ENCODE measurements around the gene ELOF1.

Gene ELOF1

GRCh38 chr19:11540645-11541044 lies 18.4 kb downstream of the ELOF1 start:
- Histone ChIP-seq H3K4me3 (peak overlapping the region; percentile 82), H3K27ac (peak overlapping the region; percentile 97 to 98)
- no peak for TF ChIP-seq CTCF (IDR thresholded peaks at IDR 0.05)
- DNase-seq (ENCODE audit: low spot score), result no peak

GRCh38 chr19:11539495-11540365 lies 19.3 kb downstream of the ELOF1 start:
- no peak for DNase-seq (ENCODE audit: low spot score)
- peak overlapping the region; percentile 97 to 98 for H3K27ac ChIP-seq
- no peak for TF ChIP-seq CTCF (IDR thresholded peaks at IDR 0.05)
- peak overlapping the region; percentile 82 for H3K4me3 ChIP-seq

GRCh38 chr19:11538232-11539036 lies 20.6 kb downstream of the ELOF1 start, which contains the start of gene CNN1:
TSS of gene CNN1 (plus strand) at chr19:11538851. CDS start at chr19:11538928, 77 bp downstream.
- Histone ChIP-seq H3K4me3 (peak within 1 kb of the TSS; percentile 82), H3K27ac (peak within 1 kb of the TSS; percentile 97 to 98)
- no peak for TF ChIP-seq CTCF (IDR thresholded peaks at IDR 0.05)
- DNase-seq (ENCODE audit: low spot score), result peak; percentile 96

GRCh38 chr19:11535792-11536595 lies 23.0 kb downstream of the ELOF1 start:
- Histone ChIP-seq H3K27ac (peak overlapping the region; percentile 94 to 97), H3K4me3 (peak overlapping the region; percentile 67)
- peak; percentile 81 for TF ChIP-seq CTCF (IDR thresholded peaks at IDR 0.05)
- DNase-seq (ENCODE audit: low spot score), result peak; percentile 94

- no peak overlapping the region for H3K4me3 ChIP-seq
- DNase-seq (ENCODE audit: low spot score), result no peak
- no peak for TF ChIP-seq CTCF (IDR thresholded peaks at IDR 0.05)
- H3K27ac ChIP-seq, result peak overlapping the region; percentile 94 to 97
These were observed 24.1 kb downstream of the ELOF1 start for GRCh38 chr19:11534948-11535347.

- no peak for DNase-seq (ENCODE audit: low spot score)
- TF ChIP-seq CTCF (IDR thresholded peaks at IDR 0.05), result no peak
- H3K4me3 ChIP-seq, result no peak overlapping the region
- H3K27ac ChIP-seq, result peak overlapping the region; percentile 94 to 97
These were observed 24.5 kb downstream of the ELOF1 start for GRCh38 chr19:11534538-11534937.
